Measurements from ENCODE around the gene SGMS1.

DNA sequence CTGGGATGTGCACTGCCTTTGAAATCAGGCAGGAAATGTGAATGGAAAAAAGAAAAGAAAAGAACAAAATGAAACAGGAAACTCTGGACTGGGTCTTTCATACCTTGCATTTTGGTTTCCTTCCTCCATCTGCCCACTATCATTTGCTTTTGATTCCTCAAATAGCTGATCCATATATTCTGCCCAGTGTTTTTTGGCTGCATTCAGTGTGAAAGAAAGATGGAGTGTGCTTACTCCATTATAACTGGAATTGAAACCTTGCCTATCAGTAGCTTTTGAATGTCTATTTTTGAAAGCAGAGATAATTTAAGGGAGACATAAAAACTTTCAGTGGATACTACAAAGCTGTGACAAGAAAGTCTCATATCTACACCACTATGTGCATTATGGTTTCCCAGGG lies 308.3 kb downstream of the SGMS1 start:
- TF ChIP-seq, protein P1, sequence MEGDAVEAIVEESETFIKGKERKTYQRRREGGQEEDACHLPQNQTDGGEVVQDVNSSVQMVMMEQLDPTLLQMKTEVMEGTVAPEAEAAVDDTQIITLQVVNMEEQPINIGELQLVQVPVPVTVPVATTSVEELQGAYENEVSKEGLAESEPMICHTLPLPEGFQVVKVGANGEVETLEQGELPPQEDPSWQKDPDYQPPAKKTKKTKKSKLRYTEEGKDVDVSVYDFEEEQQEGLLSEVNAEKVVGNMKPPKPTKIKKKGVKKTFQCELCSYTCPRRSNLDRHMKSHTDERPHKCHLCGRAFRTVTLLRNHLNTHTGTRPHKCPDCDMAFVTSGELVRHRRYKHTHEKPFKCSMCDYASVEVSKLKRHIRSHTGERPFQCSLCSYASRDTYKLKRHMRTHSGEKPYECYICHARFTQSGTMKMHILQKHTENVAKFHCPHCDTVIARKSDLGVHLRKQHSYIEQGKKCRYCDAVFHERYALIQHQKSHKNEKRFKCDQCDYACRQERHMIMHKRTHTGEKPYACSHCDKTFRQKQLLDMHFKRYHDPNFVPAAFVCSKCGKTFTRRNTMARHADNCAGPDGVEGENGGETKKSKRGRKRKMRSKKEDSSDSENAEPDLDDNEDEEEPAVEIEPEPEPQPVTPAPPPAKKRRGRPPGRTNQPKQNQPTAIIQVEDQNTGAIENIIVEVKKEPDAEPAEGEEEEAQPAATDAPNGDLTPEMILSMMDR (IDR thresholded peaks at IDR 0.05; ENCODE audit: insufficient read depth, low read length, poor library complexity, severe bottlenecking): no peak
- TF ChIP-seq EZH2phosphoT487 (conservative IDR thresholded peaks at IDR 0.05; ENCODE audit: low read length): no peak
